Measurements from ENCODE around the gene REST.

GRCh38 chr4:56973336-56973735 lies 65.6 kb downstream of the REST start:
- TF ChIP-seq CTCF (optimal IDR thresholded peaks at IDR 0.05 in 1 of 3, IDR thresholded peaks at IDR 0.05 in 1 of 3, conservative IDR thresholded peaks at IDR 0.05 in 1 of 3; ENCODE audit: extremely low read depth in 1 of 3, insufficient read depth in 2 of 3, low read length in 3 of 3) (no peak), EZH2 (IDR thresholded peaks at IDR 0.05; ENCODE audit: low read length) (no peak)

All from keratinocyte (primary cell).